Measurements from ENCODE around the gene XKR7.

- no peak for TF ChIP-seq CTCF (IDR thresholded peaks at IDR 0.05)
- no peak for TF ChIP-seq POLR2AphosphoS5 (IDR thresholded peaks at IDR 0.05)
Measured at GRCh38 chr20:32029561-32029960, 61.6 kb downstream of the XKR7 start.
